HCT116 (cell line): Measurements from ENCODE around the gene ZFP37. TPM values are rescaled to one million over a fixed set of nuclear protein-coding genes. Genes with fewer than 3 reads are reported as not detected.

ENCODE experiments used
- ATAC-seq: fragments of 200-7000 bp; cut with Tn5 transposase; 2 replicates; pipeline ENCODE4 v1.9.1; 2020; ENCODE audit warnings: mild to moderate bottlenecking, moderate library complexity
- BruUV-seq: library from RNA; stranded (reverse); fragments of 400-500 nt; replicated peaks from 2 replicates; lab custom pipeline; 2021; lab: Mats Ljungman, UMichigan
- CTCF ChIA-PET: fragments of 300-600 bp; sonication (Branson Sonifier 250); formaldehyde crosslinking; loops from one replicate; lab custom pipeline; 2021; ENCODE audit warnings: antibody characterized with exemption; lab: Charles Lee
- POLR2A ChIA-PET: fragments of 300-600, 350-600 bp; sonication (Branson Sonifier 250); formaldehyde crosslinking; loops from one replicate; lab custom pipeline; 2021; ENCODE audit warnings: antibody characterized with exemption; lab: Charles Lee
- RAD21 ChIA-PET, 2 experiments: fragments of 300-600 bp; sonication (Branson Sonifier 250); formaldehyde crosslinking; loops; one replicate each; lab custom pipeline; 2023; ENCODE audit warnings: low total read pairs in 2 of 2; ENCODE audit not compliant: uncharacterized antibody in 2 of 2, unreplicated experiment in 2 of 2, low non-redundant PET in 1 of 2; lab: Charles Lee
- DNase-seq: peaks from one replicate; pipeline ENCODE4 v3.0.0-alpha.2; 2010; ENCODE audit warnings: low read depth, low spot score
- H2AFZ ChIP-seq: fragments of 200-600 bp; shearing (Covaris generic), sonication (generic); 2 replicates; pipeline ENCODE4 v1.6.1; 2017; ENCODE audit warnings: low read depth, mixed run types, mixed read lengths, antibody characterized with exemption, low read length; ENCODE audit not compliant: poor library complexity, severe bottlenecking
- H3K27ac ChIP-seq: 2 replicates; pipeline ENCODE4 v1.5.1; 2012; ENCODE audit warnings: low read depth, low read length
- H3K27me3 ChIP-seq: fragments of 200-600 bp; sonication (generic); 2 replicates; pipeline ENCODE4 v1.6.1; 2016; ENCODE audit warnings: mixed run types, low read length, mixed read lengths; ENCODE audit not compliant: insufficient read depth
- H3K36me3 ChIP-seq, 2 experiments: fragments of 200-500 bp in 1 of 2; fragments of 200-600 bp in 1 of 2; sonication (Bioruptor generic) in 1 of 2; sonication (generic) in 1 of 2; 2 replicates each; pipeline versions ENCODE4 v1.5.1 to v1.6.1; 2014 to 2016; ENCODE audit warnings: low read length in 2 of 2, inconsistent platforms in 1 of 2, mixed read lengths in 1 of 2, mixed run types in 1 of 2; ENCODE audit not compliant: insufficient read depth in 2 of 2, control insufficient read depth in 1 of 2
- H3K4me1 ChIP-seq, 2 experiments: fragments of 200-600 bp in 1 of 2; sonication (generic) in 1 of 2; 2 replicates each; pipeline versions ENCODE4 v1.5.1 to v1.6.1; 2012 to 2017; ENCODE audit warnings: low read length in 2 of 2, inconsistent platforms in 1 of 2, mild to moderate bottlenecking in 1 of 2, mixed read lengths in 1 of 2, mixed run types in 1 of 2, moderate library complexity in 1 of 2; ENCODE audit not compliant: insufficient read depth in 2 of 2, control insufficient read depth in 1 of 2
- H3K4me2 ChIP-seq: fragments of 200-600 bp; sonication (generic); 2 replicates; pipeline ENCODE4 v1.6.1; 2017; ENCODE audit warnings: mixed run types, low read length, mixed read lengths
- H3K4me3 ChIP-seq, 2 experiments: fragments of 200-600 bp in 1 of 2; sonication (generic) in 1 of 2; replicated peaks in 1 of 2; 2 replicates each; pipeline ENCODE4 v1.5.1; 2011 to 2016; ENCODE audit warnings: low read length in 2 of 2, control low read depth in 1 of 2, low read depth in 1 of 2, mild to moderate bottlenecking in 1 of 2, mixed read lengths in 1 of 2, mixed run types in 1 of 2
- H3K79me2 ChIP-seq: fragments of 200-600 bp; sonication (generic); 2 replicates; pipeline ENCODE4 v1.6.1; 2017; ENCODE audit warnings: mild to moderate bottlenecking, mixed run types, low read length, moderate library complexity, mixed read lengths; ENCODE audit not compliant: insufficient read depth
- H3K9ac ChIP-seq: fragments of 200-600 bp; sonication (generic); 2 replicates; pipeline ENCODE4 v1.6.1; 2016; ENCODE audit warnings: low read length, mixed read lengths
- H3K9me2 ChIP-seq: fragments of 200-600 bp; sonication (generic), shearing (Covaris generic); 2 replicates; pipeline ENCODE4 v1.6.1; 2017; ENCODE audit warnings: mixed run types, mild to moderate bottlenecking, moderate library complexity; ENCODE audit not compliant: insufficient read depth
- H3K9me3 ChIP-seq, 2 experiments: fragments of 200-500 bp in 1 of 2; fragments of 200-600 bp in 1 of 2; sonication (Bioruptor generic) in 1 of 2; sonication (generic) in 1 of 2; 2 replicates each; pipeline ENCODE4 v1.6.1; 2014 to 2017; ENCODE audit warnings: low read length in 2 of 2, mixed read lengths in 2 of 2, inconsistent platforms in 1 of 2, low read depth in 1 of 2, mild to moderate bottlenecking in 1 of 2, mixed run types in 1 of 2, moderate library complexity in 1 of 2; ENCODE audit not compliant: control insufficient read depth in 1 of 2, insufficient read depth in 1 of 2
- H4K20me1 ChIP-seq: fragments of 200-600 bp; sonication (generic), shearing (Covaris generic); 2 replicates; pipeline ENCODE4 v1.6.1; 2017; ENCODE audit warnings: mixed run types, mild to moderate bottlenecking, moderate library complexity; ENCODE audit not compliant: insufficient read depth
- POLR2AphosphoS5 ChIP-seq: IDR thresholded peaks from 2 replicates; pipeline ENCODE4 v1.6.1; 2011; ENCODE audit warnings: mild to moderate bottlenecking, low read depth, low read length, moderate library complexity
- ZFX ChIP-seq: fragments of 450-650 bp; IDR thresholded peaks from 2 replicates; pipeline ENCODE4 v1.6.1; 2017
- intact Hi-C: fragments of 100-400 bp; cut with micrococcal nuclease; formaldehyde crosslinking; loops from 2 replicates; pipeline ENCODE4 v1.10.0; 2022
- total RNA-seq: library from RNA; stranded (reverse); gene quantifications from one replicate; pipeline ENCODE4 v1.2.1, GENCODE V29; 2021; ENCODE audit not compliant: unreplicated experiment
- TF ChIP-seq, protein P1 (sequence below): IDR thresholded peaks from 2 replicates; pipeline ENCODE4 v1.6.1; 2011; ENCODE audit warnings: mild to moderate bottlenecking, low read length, moderate library complexity; ENCODE audit not compliant: insufficient replicate concordance; ENCODE audit errors: extremely low read depth
- TF ChIP-seq, protein P2 (sequence below), 3 experiments: fragments of 200-600 bp in 1 of 3; sonication (generic) in 1 of 3; IDR thresholded peaks in 2 of 3; conservative IDR thresholded peaks in 1 of 3; 2 replicates each; pipeline ENCODE4 v1.5.1; 2012 to 2017; ENCODE audit warnings: low read depth in 2 of 3, low read length in 2 of 3, antibody characterized with exemption in 1 of 3, borderline replicate concordance in 1 of 3, control low read depth in 1 of 3, mild to moderate bottlenecking in 1 of 3, mixed read lengths in 1 of 3, mixed run types in 1 of 3, moderate library complexity in 1 of 3; ENCODE audit not compliant: insufficient read depth in 1 of 3
- TF ChIP-seq, protein P3 (sequence below): IDR thresholded peaks from 2 replicates; pipeline ENCODE4 v1.6.1; 2012

Gene ZFP37
- total RNA-seq, 1 experiment from 2014 or later, result 1.8 TPM

- intact Hi-C loops, result no loop called here
- ChIA-PET CTCF (no interaction called here), POLR2A (no interaction called here)
- Histone ChIP-seq H3K27me3 (no peaks in the 10 kb centered on the region), H3K4me1 (no peaks in the 10 kb centered on the region), H3K79me2 (no peaks in the 10 kb centered on the region), H3K4me2 (no peak overlapping the region), H3K9ac (no peak overlapping the region), H3K9me2 (no peaks in the 10 kb centered on the region), H3K4me3 (no peak overlapping the region), H4K20me1 (no peaks in the 10 kb centered on the region)
- ATAC-seq, result no peak
- no TSS peak for BruUV-seq
- TF ChIP-seq POLR2AphosphoS5, result no peak
- TF ChIP-seq, protein P1, sequence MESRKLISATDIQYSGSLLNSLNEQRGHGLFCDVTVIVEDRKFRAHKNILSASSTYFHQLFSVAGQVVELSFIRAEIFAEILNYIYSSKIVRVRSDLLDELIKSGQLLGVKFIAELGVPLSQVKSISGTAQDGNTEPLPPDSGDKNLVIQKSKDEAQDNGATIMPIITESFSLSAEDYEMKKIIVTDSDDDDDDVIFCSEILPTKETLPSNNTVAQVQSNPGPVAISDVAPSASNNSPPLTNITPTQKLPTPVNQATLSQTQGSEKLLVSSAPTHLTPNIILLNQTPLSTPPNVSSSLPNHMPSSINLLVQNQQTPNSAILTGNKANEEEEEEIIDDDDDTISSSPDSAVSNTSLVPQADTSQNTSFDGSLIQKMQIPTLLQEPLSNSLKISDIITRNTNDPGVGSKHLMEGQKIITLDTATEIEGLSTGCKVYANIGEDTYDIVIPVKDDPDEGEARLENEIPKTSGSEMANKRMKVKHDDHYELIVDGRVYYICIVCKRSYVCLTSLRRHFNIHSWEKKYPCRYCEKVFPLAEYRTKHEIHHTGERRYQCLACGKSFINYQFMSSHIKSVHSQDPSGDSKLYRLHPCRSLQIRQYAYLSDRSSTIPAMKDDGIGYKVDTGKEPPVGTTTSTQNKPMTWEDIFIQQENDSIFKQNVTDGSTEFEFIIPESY, result no peak
- no peak for TF ChIP-seq ZFX
- TF ChIP-seq, protein P2, sequence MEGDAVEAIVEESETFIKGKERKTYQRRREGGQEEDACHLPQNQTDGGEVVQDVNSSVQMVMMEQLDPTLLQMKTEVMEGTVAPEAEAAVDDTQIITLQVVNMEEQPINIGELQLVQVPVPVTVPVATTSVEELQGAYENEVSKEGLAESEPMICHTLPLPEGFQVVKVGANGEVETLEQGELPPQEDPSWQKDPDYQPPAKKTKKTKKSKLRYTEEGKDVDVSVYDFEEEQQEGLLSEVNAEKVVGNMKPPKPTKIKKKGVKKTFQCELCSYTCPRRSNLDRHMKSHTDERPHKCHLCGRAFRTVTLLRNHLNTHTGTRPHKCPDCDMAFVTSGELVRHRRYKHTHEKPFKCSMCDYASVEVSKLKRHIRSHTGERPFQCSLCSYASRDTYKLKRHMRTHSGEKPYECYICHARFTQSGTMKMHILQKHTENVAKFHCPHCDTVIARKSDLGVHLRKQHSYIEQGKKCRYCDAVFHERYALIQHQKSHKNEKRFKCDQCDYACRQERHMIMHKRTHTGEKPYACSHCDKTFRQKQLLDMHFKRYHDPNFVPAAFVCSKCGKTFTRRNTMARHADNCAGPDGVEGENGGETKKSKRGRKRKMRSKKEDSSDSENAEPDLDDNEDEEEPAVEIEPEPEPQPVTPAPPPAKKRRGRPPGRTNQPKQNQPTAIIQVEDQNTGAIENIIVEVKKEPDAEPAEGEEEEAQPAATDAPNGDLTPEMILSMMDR (IDR thresholded peaks at IDR 0.05 in 2 of 3, conservative IDR thresholded peaks at IDR 0.05 in 1 of 3; ENCODE audit: borderline replicate concordance in 1 of 3, insufficient read depth in 1 of 3, low read depth in 2 of 3, low read length in 2 of 3), result no peak
- TF ChIP-seq, protein P3, sequence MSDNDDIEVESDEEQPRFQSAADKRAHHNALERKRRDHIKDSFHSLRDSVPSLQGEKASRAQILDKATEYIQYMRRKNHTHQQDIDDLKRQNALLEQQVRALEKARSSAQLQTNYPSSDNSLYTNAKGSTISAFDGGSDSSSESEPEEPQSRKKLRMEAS, result no peak
- TF ChIP-seq, all 23 proteins: peak for 0
- no peak overlapping the region for H3K27ac ChIP-seq
- RAD21 ChIA-PET, result no interaction called here
- H3K36me3 ChIP-seq, result no peaks in the 10 kb centered on the region
- no peak for DNase-seq
- no peak overlapping the region for H2AFZ ChIP-seq
- 0 out of 4 replicates have a peak, but pooled peaks cover 0 to 3% of the 10 kb centered on the region in 2 experiments for H3K9me3 ChIP-seq
These were observed 50.7 kb downstream of the ZFP37 start for GRCh38 chr9:113005777-113006176.
